Heart left ventricle (tissue), 16 donors: ENCODE measurements around the gene MYO16. TPM values are rescaled to one million over a fixed set of nuclear protein-coding genes. Genes with fewer than 3 reads are reported as not detected.
A peak's percentile ranks its signal among the peaks of the same experiment; 100 is the strongest.

Experiments
- ATAC-seq, 4 donors: fragments of 200-7000 bp; cut with Tn5 transposase; one replicate each; pipeline ENCODE4 v1.9.1; 2020 to 2022; ENCODE audit warnings: moderate library complexity in 4 of 4, mild to moderate bottlenecking in 3 of 4, moderate number of reproducible peaks in 1 of 4
- DNase-seq, 5 donors: peaks; one replicate each; pipeline ENCODE4 v3.0.0-alpha.2; 2020
- H3K27ac ChIP-seq, 12 donors: fragments of 200-600 bp; sonication (generic) in 4 of 12; one replicate each; pipeline versions ENCODE4 v1.5.0 to v1.8.0; 2016 to 2022; ENCODE audit warnings: mild to moderate bottlenecking in 2 of 12
- H3K27me3 ChIP-seq, 9 donors: fragments of 200-600 bp; sonication (generic) in 2 of 9; one replicate each; pipeline versions ENCODE4 v1.5.1 to v1.8.0; 2016 to 2022; ENCODE audit warnings: mild to moderate bottlenecking in 3 of 9
- H3K36me3 ChIP-seq, 9 donors: fragments of 200-600 bp; sonication (generic) in 2 of 9; one replicate each; pipeline versions ENCODE4 v1.5.0 to v1.8.0; 2018 to 2022; ENCODE audit warnings: mild to moderate bottlenecking in 2 of 9
- H3K4me1 ChIP-seq, 12 donors: fragments of 200-600 bp; sonication (generic) in 4 of 12; one replicate each; pipeline versions ENCODE4 v1.5.0 to v1.8.0; 2016 to 2022; ENCODE audit warnings: mild to moderate bottlenecking in 3 of 12
- H3K4me3 ChIP-seq, 12 donors: fragments of 200-600 bp; sonication (generic) in 4 of 12; one replicate each; pipeline versions ENCODE4 v1.5.0 to v1.8.0; 2017 to 2022; ENCODE audit warnings: mild to moderate bottlenecking in 9 of 12, moderate library complexity in 4 of 12
- H3K9me3 ChIP-seq, 12 donors: fragments of 200-600 bp; sonication (generic) in 4 of 12; one replicate each; pipeline versions ENCODE4 v1.5.0 to v1.8.0; 2016 to 2022; ENCODE audit warnings: mild to moderate bottlenecking in 1 of 12
- CTCF ChIP-seq, 12 donors: fragments of 200-600 bp; sonication (generic) in 4 of 12; IDR thresholded peaks; one replicate each; pipeline versions ENCODE4 v1.5.0 to v1.8.0; 2018 to 2022; ENCODE audit warnings: antibody characterized with exemption in 12 of 12, mild to moderate bottlenecking in 5 of 12
- POLR2A ChIP-seq, 2 donors: fragments of 450-650 bp; IDR thresholded peaks; one replicate each; pipeline ENCODE4 v1.6.1; 2017; ENCODE audit warnings: antibody characterized with exemption in 2 of 2, mild to moderate bottlenecking in 2 of 2, moderate library complexity in 2 of 2
- WGBS, 4 donors: extraction: QIAGEN DNeasy Blood & Tissue Kit in 2 of 4; methylation state at CpG; one replicate each; pipeline versions ENCODE4 v1.1.5 to v1.1.7; 2013 to 2018; 5-methylcytosine and 5-hydroxymethylcytosine counted together
- intact Hi-C, 10 donors: fragments of 100-400 bp; cut with DNase I; formaldehyde crosslinking; loops; one replicate each; pipeline versions ENCODE4 v1.11.1 to v1.14.2; 2022
- polyA plus RNA-seq, 2 donors: library from polyadenylated mRNA; stranded (reverse); fragments of 200-250 nt; gene quantifications; one replicate each; pipeline ENCODE4 v1.2.3, GENCODE V29; 2013
- total RNA-seq, 9 donors: library from RNA; depleted of rRNA in 2 of 9; stranded (reverse); fragments of >200 nt in 2 of 9; fragmentation: NEBNext Ultra II Directional in 3 of 9; extraction: Animal tissue kit (Norgen Biotek cat#: 25700) in 3 of 9; gene quantifications; one replicate each; pipeline versions ENCODE4 v1.1.0 to v1.2.4, GENCODE V29; 2016 to 2023
- donor health status: ischemic (EF 13 %, LVEDD 7.1; RV severe dilation, severe dysfunction).
- donor health status: healthy with polysubstance abuse.
- donor health status: DM: no; HTN: yes; CAD: no.
- donor health status: DM: no; HTN: no; CAD: no.
- donor health status: ischemic (EF 25% LVEDD 6.9; RV normal size, moderate dysfunction).
- donor health status: ischemic (EF 25% LVEDD 5.7; RV mildly dilated, moderate dysfunction).
- donor health status: healthy.
- donor health status: DM: yes; HTN: yes; CAD: no.
- donor health status: ischemic (EF 35%, LVEDD 5.7; RV mildly dilated, moderate dysfunction).
- donor health status: nonischemic (EF 11% LVEDD 7.7; RV severe dilation, severe dysfunction).
- donor health status: DM: yes; HTN: yes; CAD: no.
- donor health status: PGD.
- donor health status: ischemic (EF 29% LVEDD 5.4; RV normal size, mild dysfunction).
- donor health status: nonischemic (EF 23%, LVEDD 6.1; RV moderate dilation, normal function).

The MYO16 gene
- total and polyA plus RNA-seq, 11 donors: 0.16 to 5.2 (median 0.81) TPM

DNA sequence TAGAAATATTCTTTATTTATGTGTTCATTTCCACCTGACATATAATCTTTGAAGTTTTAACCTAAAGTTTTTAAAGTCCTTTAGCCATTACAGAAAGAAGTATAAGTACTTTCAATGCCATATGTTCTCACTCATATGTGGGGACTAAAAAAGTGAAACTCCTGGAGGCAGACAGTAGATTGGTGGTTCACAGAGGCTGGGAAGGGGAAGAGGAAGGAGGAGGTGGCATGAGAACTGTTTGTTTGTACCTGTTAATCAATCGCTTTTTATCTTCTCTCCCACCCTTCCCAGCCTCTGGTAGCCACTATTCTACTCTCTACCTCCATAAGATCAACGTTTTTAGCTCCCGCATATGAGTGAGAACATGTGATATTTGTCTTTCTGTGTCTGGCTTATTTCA lies 131.1 kb downstream of the MYO16 start:
- no peak for DNase-seq
- Histone ChIP-seq H3K27me3 (peaks cover 0 to 3% (median 0%) of the 10 kb centered on the region in 9 donors), H3K9me3 (no peaks in the 10 kb centered on the region), H3K4me3 (no peak overlapping the region), H3K27ac (no peak overlapping the region), H3K4me1 (no peaks in the 10 kb centered on the region), H3K36me3 (no peaks in the 10 kb centered on the region)
- intact Hi-C loops: no loop called here
- no peak for TF ChIP-seq CTCF (IDR thresholded peaks at IDR 0.05)
- no peak for TF ChIP-seq POLR2A (IDR thresholded peaks at IDR 0.05)
- WGBS, 4 donors: 53 to 84% (median 65%) methylated on average over 3 of the region's 3 CpGs
- no peak for ATAC-seq

DNA sequence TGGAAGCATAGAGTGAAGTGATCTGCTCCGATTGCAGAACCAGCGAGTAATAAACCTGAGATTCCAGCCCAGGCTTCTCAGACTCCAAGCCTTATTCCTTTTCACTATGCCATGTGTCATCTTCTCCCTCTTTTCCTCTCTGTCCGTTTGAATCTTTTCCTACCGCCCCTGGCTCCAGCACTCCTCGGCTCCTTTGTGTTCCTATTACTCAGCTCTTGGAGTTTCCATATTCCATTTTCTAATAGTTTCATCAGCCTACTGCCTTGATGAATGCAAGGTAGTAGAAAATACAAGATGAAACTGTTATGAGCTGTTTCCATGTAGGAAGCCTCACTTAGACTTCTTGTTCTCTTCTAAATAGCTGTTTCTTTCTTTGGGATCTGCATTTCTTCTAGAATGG lies 138.6 kb downstream of the MYO16 start:
- 76 to 91% (median 83%) methylated on average over 5 of the region's 5 CpGs for WGBS, 4 donors
- no peaks in the 10 kb centered on the region for H3K4me1 ChIP-seq
- TF ChIP-seq CTCF (IDR thresholded peaks at IDR 0.05): no peak
- TF ChIP-seq POLR2A (IDR thresholded peaks at IDR 0.05): no peak
- H3K27me3 ChIP-seq: no peaks in the 10 kb centered on the region
- H3K36me3 ChIP-seq: no peaks in the 10 kb centered on the region
- H3K4me3 ChIP-seq: no peak overlapping the region
- intact Hi-C loops: no loop called here
- ATAC-seq: no peak
- DNase-seq: no peak
- no peak overlapping the region for H3K27ac ChIP-seq
- H3K9me3 ChIP-seq: no peaks in the 10 kb centered on the region

DNA sequence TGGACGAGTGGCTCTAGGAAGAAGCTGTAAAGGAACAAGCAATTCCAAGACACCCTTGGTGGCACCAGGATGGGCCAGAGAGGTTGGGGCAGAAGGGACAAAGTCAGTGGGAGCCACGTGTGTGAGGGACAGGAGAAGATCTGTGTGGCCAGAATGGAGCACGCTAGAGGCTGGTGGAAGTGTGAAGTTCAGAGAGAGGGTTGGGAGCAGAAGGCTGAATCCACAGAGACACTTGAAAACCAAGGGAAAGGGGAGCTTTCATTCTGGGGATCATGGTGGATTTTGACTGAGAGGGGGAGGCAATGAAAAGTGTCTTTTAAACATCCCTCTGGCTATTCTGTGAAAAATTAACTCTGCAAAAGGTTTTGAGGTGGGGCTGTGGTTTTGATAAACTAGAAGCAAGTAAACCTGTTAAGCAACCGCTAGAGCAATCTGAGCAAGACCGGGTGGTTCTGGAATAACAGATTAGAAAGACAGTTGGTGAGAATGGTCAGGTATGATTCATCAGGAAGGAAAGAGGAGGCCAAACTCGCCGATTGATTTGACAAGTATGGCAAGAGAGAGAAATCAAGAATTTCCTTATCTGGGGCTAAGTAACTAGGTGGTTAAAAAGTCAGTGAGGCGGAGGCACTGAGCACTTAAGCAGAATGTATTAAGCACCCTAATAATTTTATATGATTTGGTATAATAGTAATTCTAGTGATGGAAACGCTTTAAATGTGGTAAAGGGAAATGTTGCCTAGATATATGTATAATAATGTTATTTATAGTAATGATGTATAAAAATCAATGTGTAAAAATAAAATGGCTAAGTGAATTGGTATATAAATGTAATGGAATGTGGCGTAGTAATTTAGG lies 140.0 kb downstream of the MYO16 start:
- Histone ChIP-seq H3K27me3 (no peaks in the 10 kb centered on the region), H3K4me3 (no peak overlapping the region), H3K36me3 (no peaks in the 10 kb centered on the region), H3K4me1 (no peaks in the 10 kb centered on the region), H3K9me3 (no peaks in the 10 kb centered on the region), H3K27ac (no peak overlapping the region)
- no peak for DNase-seq
- whole genome bisulfite sequencing, 4 donors: 69 to 76% (median 73%) methylated on average over 10 of the region's 10 CpGs
- intact Hi-C loops: no loop called here
- TF ChIP-seq POLR2A (IDR thresholded peaks at IDR 0.05) (no peak), CTCF (IDR thresholded peaks at IDR 0.05) (no peak)
- ATAC-seq: no peak

GRCh38 chr13:108775597-108775996 lies 146.2 kb downstream of the MYO16 start:
- Histone ChIP-seq H3K4me1 (no peaks in the 10 kb centered on the region), H3K9me3 (no peaks in the 10 kb centered on the region), H3K36me3 (no peaks in the 10 kb centered on the region), H3K4me3 (no peak overlapping the region), H3K27ac (no peak overlapping the region), H3K27me3 (no peaks in the 10 kb centered on the region)
- intact Hi-C loops: no loop called here
- DNase-seq (no peak), ATAC-seq (peak in 1 of 4 donors; percentile 34)
- 69 to 85% (median 72%) methylated on average over 8 of the region's 8 CpGs for WGBS, 4 donors
- TF ChIP-seq POLR2A (IDR thresholded peaks at IDR 0.05): no peak
- no peak for TF ChIP-seq CTCF (IDR thresholded peaks at IDR 0.05)
